ENCODE data around the gene CCDC121.
A peak's percentile ranks its signal among the peaks of the same experiment; 100 is the strongest.
"Not testable (repeated sequence)": the region's sequence is repeated elsewhere in the genome, so short reads cannot be mapped to it uniquely, and the experiment has no call there.

The CCDC121 gene

GRCh38 chr2:27634291-27634690 lies 5.5 kb upstream of the CCDC121 start:
- no peak for DNase-seq

- not testable (repeated sequence) for DNase-seq
Measured at GRCh38 chr2:27630257-27630656, 1.4 kb upstream of the CCDC121 start.

DNA sequence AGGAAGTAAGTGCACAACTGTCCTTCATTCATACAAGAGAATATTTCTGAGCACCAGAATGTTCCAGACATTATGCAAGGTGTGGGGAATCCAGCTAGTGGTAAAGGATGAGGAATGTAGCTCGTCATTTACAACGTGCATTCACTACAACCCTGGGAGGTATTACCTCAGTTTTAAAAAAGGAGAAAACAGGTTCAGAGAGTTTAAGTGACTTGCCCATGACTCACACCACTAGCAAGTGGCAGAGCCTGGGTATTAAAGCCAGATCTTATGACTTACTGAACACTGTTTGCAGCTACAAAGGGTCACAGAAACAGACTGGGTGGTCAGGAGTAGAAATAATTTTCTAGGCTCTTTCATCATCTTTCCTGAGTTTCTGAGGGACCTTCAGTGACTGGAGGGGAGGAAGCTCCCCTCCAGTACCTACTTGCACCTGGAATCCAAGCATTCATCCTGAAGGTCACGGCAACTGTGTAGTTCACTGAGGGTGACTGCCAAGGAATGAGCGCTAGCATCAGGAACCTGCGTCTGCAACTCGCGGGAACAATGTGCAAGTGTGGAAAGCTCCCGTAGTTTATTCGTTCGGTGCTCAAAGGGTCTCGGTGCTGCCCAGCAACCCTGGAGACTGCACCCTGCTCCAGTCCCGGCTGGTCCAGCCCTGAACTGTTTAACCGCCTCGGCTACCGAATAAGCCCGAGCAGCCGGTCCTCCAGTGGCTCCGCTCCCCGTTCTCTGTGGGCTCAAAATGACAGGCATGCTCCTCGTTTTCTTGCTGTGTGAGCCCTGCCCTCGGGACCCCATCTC lies 647 bp downstream of the CCDC121 start:
- DNase-seq, result no peak

- DNase-seq, result not testable (repeated sequence)
Measured at GRCh38 chr2:27626921-27627320, 1.9 kb downstream of the CCDC121 start.

- DNase-seq, result not testable (repeated sequence)
Measured at GRCh38 chr2:27626323-27626722, 2.5 kb downstream of the CCDC121 start.

GRCh38 chr2:27624943-27625342 lies 3.9 kb downstream of the CCDC121 start:
- DNase-seq, result no peak

GRCh38 chr2:27622921-27623384 lies 5.9 kb downstream of the CCDC121 start:
- no peak for DNase-seq

DNA sequence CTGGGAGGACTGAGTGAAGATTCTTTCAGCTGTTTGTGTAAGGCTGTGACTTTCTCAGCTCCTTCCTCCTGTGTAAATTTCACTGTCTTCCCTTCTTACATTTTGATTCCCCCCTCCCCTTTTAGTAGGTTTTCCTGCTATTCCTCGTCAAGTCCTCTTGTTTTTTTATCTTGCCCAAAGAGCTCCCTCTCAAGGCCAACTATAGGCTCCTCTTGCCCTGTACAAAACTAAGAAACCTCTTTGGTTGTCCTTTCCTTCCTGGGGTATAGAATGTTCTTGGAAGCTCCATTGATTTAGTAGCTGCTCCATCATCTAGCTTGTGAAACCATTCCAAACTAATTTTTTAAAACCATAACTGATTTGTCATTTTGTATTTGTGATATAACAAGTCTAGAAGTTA lies 7.3 kb downstream of the CCDC121 start:
- no peak for DNase-seq

- DNase-seq, result no peak
Measured at GRCh38 chr2:27615316-27615715, 13.5 kb downstream of the CCDC121 start.

DNA sequence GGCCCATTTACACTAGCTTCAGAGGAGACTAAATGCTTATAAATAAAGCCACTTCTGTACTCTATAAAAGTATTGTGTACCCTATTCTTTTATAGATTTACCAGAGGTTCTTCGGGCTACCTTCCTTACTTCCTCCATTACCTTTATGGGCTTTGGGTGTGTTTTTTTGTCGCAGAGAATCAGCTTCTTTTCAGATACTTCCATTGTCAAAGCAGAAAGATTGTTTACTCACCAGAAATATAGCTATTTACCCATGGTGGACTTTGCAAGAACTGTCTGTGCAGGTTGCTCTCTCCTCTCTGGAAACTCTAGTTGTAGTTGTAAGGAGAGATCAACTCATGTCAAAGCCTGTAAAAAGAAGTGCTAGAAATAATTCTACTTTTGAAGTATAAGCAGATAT lies 14.8 kb downstream of the CCDC121 start:
- DNase-seq, result no peak

- DNase-seq, result no peak
Measured at GRCh38 chr2:27606611-27607010, 22.2 kb downstream of the CCDC121 start.

DNA sequence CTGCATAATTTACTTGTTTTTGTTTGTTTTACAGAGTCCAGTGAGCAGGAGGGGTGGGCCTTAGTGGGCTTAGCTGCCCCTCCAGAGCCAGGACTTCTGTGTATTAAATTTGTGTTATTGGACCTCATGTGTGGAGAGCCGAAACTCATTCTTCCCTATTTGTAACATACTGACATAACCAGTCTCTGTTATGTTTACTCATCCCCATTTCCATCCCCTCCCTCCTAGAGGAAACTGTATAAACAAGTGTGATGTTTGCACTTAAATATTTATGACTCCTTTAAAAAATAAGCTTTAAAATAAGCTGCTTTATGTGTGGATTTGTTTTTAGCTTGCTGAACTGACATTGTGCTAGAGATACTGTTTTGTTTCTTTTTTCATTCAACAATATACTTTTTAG lies 32.2 kb downstream of the CCDC121 start:
- no peak for DNase-seq

- DNase-seq, result not testable (repeated sequence)
Measured at GRCh38 chr2:27595412-27595811, 33.4 kb downstream of the CCDC121 start.

DNA sequence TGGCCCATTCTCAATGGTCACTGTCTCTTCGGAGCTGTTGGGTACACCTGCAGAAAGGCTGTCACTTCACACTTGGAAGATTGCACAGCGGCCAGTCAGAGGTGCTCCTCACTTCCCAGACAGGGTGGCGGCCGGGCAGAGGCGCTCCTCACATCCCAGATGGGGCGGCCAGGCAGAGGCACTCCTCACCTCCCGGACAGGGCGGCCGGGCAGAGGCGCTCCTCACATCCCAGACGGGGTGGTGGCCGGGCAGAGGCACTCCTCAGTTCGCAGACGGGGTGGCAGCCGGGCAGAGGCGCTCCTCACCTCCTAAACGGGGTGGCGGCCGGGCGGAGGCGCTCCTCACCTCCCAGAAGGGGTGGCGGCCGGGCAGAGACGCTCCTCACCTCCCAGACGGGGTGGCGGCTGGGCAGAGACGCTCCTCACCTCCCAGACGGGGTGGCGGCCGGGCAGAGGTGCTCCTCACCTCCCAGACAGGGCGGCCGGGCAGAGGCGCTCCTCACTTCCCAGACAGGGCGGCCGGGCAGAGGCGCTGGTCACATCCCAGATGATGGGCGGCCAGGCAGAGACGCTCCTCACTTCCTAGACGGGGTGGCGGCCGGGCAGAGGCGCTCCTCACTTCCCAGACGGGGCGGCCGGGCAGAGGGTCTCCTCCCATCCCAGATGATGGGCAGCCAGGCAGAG lies 34.6 kb downstream of the CCDC121 start:
- not testable (repeated sequence) for DNase-seq

GRCh38 chr2:27593240-27593639 lies 35.6 kb downstream of the CCDC121 start:
- DNase-seq, result no peak

DNA sequence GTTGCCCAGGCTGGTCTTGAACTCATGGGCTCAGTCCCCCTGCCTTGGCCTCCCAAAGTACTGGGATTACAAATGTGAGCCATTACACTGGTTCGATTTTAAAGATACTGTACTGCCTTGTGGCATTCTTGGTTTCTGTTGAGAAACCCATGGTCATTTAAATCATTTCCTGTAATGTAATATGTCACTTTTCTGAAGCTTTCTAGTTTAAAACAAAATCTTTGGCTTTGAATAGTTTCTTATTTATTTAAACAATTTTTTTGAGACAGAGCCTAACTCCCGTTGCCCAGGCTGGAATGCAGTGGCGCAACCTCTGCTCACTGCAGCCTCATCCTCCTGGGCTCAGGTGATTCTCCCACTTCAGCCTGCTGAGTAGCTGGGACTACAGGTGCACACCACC lies 37.1 kb downstream of the CCDC121 start:
- DNase-seq, result no peak

DNA sequence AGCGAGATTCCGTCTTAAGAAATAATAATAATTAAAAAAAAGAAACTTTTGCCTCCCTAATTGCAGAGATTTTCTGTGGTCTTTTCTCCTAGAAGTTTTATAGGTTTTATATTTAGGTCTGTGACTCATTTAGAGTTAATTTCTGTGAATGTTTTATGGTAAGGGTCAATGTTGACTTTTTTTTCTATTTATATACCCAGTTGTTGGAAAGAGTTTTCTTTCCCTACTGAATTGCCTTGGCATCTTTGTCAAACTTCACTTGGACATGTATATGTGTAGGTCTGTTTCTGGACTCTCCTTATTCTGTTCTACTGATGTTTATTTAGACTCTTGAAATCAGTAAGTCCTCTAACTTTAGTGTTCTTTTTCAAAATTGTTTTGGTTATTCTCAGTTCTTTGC lies 40.5 kb downstream of the CCDC121 start:
- no peak for DNase-seq

DNA sequence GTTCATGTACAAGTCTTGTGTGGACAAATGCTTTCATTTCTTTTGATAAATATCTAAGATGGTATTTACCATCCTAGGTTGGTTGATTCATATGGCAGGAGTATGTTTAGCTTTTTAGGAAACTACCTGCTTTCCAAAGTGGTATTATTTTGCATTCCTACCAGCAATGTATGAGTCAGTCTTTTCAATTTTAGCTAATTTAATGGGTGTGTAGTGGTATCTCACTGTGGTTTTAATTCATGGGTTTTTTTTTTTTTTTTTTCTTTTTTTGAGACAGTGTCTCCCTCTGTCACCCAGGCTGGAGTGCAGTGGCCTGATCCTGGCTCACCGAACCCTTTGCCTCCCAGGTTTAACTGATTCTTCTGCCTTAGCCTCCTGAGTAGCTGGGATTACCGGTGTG lies 41.8 kb downstream of the CCDC121 start:
- DNase-seq, result no peak

DNA sequence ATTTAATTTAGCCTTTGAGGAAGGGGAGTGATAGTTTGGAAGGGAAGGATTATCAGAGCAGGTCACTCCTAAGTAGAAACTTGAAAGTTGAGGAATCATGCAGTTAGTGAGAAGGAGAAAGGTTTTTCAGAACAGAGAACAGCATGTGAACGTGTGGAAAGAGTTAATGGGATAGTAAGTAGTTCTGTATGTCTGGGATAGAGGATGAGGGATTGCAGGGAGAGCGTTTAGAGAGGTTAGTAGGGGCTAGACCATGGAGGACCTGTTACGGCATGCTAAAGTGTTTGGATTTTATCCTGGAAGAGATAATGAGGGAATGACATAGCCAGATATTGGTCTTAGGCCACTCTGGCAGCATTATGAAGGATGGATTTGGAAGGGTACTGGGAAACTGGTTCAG lies 44.2 kb downstream of the CCDC121 start:
- DNase-seq, result no peak

DNA sequence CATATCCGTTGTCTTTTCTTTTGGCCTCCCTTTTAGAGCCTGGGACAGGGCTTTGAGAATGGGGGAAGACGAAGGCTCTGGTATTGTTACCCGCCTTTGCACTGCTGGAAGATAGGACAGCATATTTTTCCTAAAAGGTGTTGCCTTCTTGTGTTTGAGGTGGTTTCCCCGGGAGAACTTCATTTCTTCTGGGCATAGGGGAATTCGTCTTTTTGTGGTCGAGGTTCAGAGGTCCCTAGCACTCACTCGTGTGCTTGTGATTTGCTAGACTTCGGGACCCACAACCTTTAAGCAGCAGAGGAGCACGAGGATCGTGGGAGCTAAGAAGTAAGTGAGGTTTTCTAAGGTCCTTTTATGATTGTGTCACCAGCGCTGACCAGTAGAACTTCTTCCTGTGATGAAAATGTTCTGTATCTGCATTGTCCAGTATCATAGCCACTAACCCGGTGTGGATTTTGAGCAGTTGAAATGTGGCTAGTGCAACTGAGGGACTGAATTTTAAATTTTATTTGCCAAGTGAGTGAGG lies 45.4 kb downstream of the CCDC121 start:
- DNase-seq, result no peak

DNA sequence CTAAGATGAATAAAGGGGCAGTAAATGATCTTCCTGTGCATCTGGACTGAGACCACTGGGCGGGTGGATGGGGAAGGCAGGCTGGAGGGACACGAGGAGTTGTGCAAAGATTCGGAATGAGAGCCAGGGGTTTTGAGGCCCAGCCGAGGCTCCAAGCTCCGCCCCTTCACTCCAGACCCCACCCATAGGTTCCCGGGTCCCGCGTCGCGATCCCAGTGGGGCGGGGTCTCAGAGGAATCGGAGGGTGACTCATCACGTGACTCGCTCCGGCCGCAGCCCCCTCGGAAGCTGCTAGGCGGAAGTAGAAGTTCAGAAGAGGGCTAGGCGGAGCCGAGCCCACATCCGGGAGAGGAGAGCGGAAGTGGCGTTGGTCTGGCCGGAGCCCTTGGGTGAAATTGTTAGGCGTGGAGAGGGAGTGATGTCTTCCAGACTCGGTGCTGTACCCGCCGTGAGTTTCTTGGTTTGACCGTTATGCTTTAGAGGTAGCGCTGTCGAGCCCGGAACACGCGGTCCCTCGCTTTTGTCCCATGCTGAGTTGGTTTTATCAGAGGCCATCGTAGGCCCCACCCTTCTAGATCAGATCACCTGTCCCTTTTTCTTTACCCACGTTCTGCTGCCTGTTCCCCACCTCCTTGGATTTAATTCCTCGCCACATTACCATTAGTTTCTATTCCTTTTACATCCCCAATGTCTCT lies 46.0 kb downstream of the CCDC121 start, which contains the start of gene ZNF512:
ZNF512 (plus strand) TSS at position 348 of the 695 bp plus-strand sequence; CDS start at position 419, 71 bp downstream.
- peak; percentile 88 for DNase-seq

DNA sequence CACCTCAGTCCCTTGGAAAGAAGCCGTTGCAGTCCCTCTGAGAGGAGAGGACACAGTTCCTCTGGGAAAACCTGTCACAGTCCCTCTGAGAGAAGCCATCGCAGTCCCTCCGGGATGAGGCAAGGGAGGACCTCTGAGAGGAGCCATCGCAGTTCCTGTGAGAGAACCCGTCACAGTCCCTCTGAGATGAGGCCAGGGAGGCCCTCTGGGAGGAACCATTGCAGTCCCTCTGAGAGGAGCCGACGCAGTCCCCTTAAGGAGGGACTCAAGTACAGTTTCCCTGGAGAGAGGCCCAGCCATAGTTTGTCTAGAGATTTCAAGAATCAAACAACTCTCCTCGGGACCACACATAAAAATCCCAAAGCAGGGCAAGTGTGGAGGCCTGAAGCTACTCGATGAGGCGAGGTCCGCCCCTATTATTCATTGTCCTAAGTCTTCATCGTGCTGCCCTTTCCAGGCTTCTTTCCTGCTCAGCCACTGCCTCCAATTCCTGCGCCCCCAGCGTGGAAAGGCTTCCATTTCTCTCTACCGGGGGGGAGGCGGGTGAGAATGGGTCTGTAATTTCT lies 46.6 kb downstream of the CCDC121 start:
- no peak for DNase-seq

Measured in activated CD8-positive, alpha-beta memory T cell treated with anti-CD3 and anti-CD28 coated beads, Interleukin-2, amount 50 U/mL, for 48 hours (primary cell).